ENCODE measurements around the gene RANBP3.

Gene RANBP3

DNA sequence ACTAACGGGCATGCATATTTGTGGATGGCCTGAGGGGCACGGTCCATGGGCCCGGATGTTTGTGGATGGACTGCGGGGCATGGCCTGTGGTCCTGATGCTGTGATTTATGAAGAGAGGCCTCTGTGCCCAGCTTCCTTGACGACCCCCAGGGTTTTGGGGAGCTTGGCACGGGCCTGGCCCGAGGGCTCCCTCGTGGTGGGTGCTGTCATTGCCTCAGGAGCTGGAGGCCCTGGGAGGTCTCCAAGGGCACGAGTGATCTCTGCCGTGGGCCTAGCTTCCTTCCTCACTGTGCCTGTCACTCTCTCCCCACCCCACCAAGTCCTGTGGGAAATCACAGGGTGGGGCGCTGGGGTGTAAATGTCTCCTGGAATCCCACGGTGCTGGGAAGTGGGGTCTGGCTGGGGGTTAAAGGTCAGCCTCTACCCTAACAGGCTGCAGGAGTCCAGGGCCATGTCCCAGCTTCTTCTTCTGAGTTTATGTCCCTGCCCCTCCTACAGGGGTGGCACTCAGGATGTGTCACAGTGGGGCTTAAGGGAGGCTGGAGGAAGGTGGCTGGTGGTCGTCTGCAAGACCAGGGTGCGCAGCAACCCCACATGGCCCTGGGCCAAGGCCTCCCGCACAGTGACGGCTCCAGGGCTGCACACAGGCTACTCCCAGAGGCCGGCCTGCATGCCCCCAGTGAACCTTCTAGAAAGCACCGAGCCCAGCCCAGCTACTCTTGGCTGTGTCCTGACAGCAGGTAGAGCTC is 27.6 kb upstream of the RANBP3 start:
- no peak overlapping the region for H3K27ac ChIP-seq
- TF ChIP-seq ZFX (IDR thresholded peaks at IDR 0.05; ENCODE audit: borderline replicate concordance): no peak
- TF ChIP-seq, protein P1, sequence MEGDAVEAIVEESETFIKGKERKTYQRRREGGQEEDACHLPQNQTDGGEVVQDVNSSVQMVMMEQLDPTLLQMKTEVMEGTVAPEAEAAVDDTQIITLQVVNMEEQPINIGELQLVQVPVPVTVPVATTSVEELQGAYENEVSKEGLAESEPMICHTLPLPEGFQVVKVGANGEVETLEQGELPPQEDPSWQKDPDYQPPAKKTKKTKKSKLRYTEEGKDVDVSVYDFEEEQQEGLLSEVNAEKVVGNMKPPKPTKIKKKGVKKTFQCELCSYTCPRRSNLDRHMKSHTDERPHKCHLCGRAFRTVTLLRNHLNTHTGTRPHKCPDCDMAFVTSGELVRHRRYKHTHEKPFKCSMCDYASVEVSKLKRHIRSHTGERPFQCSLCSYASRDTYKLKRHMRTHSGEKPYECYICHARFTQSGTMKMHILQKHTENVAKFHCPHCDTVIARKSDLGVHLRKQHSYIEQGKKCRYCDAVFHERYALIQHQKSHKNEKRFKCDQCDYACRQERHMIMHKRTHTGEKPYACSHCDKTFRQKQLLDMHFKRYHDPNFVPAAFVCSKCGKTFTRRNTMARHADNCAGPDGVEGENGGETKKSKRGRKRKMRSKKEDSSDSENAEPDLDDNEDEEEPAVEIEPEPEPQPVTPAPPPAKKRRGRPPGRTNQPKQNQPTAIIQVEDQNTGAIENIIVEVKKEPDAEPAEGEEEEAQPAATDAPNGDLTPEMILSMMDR (IDR thresholded peaks at IDR 0.05): no peak

DNA sequence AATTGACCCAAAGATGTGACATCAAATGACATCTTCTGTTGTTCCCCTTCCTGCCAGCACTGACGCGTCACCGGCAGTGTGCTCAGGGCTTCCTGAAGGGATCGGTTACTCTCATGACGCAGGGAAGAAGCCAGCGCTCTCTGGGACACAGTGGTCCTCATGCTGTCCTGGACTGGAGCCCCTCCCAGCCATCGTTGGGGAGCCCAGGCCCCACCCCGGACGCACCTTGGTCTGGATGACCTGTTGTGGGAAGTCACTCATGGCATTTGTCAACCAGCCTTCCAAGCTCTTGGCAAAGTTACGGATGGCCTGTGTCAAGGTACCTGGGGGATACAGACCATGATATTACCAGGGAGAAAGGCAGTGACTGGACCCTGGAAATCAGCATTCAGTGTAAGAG is 26.0 kb upstream of the RANBP3 start:
- TF ChIP-seq, protein P1 (IDR thresholded peaks at IDR 0.05): no peak
- no peak for TF ChIP-seq ZFX (IDR thresholded peaks at IDR 0.05; ENCODE audit: borderline replicate concordance)

DNA sequence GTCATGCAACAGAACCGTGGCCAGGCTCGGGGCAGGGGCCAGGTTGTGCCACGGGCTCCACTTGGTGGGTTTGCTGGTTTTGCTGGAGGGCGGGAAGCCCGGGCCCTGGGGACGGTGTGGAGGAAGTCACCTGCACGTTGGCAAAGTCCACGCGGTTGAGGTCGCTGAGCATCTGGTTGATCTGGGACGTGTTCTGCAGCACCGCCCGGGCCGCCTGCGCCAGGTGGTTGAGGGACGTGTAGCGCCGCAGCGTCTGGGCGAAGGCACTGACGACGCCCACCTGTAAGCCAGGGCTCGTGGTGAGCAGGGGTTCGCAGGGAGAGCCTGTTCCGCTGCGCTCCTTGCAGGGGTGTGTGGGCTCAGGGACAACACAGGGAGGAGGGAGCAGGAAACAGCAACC is 24.7 kb upstream of the RANBP3 start:
- TF ChIP-seq, protein P1 (IDR thresholded peaks at IDR 0.05): no peak
- TF ChIP-seq ZFX (IDR thresholded peaks at IDR 0.05; ENCODE audit: borderline replicate concordance): no peak
- H3K27ac ChIP-seq: no peak overlapping the region

More for the DNA sequence above, 26.0 kb upstream of the RANBP3 start:
- no peak overlapping the region for H3K27ac ChIP-seq

DNA sequence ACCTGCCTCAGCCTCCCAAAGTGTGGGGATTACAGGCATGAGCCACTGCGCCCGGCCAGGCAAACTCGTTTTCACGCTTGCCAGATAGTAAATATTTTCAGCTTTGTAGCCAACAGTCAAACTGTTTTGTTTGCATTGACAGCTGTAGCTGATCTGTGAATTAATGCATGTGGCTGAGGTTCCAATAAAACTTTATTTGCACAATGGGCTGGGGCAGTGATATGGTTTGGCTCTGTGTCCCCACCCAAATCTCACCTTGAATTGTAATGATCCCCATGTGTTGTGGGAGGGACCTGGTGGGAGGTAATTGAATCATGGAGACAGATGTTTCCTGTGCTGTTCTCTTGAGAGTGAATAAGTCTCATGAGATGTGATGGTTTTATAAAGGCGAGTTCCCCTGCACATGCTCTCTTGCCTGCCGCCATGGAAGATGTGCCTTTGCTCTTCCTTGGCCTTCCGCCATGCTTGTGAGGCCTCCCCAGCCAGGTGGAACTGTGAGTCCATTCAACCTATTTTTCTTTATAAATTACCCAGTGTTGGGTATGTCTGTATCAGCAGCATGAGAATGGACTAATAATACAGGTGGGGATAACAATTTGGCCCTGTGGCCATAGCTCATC is 22.4 kb upstream of the RANBP3 start:
- TF ChIP-seq ZFX (IDR thresholded peaks at IDR 0.05; ENCODE audit: borderline replicate concordance): no peak
- TF ChIP-seq, protein P1 (IDR thresholded peaks at IDR 0.05): no peak
- no peak overlapping the region for H3K27ac ChIP-seq

DNA sequence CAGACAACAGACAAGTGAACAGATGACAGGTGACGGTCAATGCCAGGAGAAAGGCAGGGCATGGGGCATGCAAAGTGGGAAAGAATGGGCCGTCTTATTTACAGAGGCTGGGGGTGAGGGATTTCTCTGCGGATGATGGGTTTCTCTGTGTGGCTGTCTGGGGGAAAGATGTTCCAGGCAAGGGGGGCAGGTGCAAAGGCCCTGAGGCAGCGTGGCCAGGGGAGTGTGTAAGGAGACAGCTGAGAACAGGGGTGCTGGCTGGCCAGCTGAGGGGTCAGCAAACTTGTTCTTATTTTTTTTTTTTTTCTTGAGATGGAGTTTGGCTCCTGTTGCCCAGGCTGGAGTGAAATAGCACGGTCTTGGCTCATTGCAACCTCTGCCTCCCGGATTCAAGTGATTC is 21.8 kb upstream of the RANBP3 start:
- TF ChIP-seq ZFX (IDR thresholded peaks at IDR 0.05; ENCODE audit: borderline replicate concordance): no peak
- TF ChIP-seq, protein P1 (IDR thresholded peaks at IDR 0.05): no peak
- H3K27ac ChIP-seq: no peak overlapping the region

DNA sequence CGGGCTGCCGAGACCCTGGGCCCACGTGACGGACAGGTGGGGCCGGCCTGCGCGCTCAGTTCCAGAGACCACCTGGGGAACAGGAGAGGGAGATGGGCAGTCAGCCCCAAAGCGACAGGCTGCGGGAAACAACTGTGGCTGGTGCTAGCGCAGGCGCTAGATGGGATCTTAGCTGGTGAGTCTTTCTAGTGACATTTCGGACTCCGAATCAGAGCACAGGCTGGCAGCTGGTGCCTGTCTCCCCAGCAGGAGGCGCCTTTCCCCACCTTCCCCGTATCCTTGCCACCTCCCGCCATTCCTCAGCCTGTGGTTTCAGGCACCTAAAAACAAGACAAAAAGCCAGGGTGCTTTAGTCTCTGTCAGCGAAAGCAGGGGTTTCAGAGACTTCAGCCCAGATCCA is 19.4 kb upstream of the RANBP3 start:
- no peak for TF ChIP-seq ZFX (IDR thresholded peaks at IDR 0.05; ENCODE audit: borderline replicate concordance)
- TF ChIP-seq, protein P1 (IDR thresholded peaks at IDR 0.05): peak; percentile 72
- no peak overlapping the region for H3K27ac ChIP-seq

DNA sequence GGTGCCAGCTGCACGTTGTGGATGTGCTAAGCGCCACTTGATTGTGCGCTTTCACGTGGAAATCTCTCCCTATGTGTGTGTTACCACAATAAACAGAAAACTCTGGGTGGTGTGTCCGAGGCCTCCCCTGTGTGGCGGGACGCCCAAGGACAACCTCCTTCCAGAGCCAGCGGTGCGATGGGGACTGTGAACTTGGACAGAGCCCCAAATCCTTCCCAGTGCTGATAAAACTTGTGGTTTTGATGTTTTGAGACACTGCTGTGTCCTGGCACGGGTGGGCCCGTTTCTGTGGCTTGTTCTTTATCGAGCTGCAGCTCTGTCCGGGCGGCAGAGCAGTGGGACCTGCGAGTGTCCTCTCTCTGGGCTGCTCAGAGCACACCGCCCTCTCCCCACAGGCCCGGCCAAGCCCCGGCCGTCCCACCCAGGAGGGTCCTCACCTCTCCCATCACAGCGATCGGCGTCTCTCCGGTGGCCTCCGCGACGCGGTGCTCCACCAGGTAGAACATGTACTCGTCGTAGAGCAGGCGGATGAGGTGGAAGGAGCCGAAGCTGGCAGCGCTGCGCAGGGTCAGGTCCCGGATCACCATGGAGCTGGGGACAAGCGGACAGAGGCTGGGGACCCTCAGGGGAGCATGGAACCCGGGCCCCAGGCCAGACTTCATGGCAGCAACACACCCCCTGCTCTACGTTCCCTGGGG is 18.8 kb upstream of the RANBP3 start:
- TF ChIP-seq, protein P1 (IDR thresholded peaks at IDR 0.05): no peak
- no peak for TF ChIP-seq ZFX (IDR thresholded peaks at IDR 0.05; ENCODE audit: borderline replicate concordance)
- no peak overlapping the region for H3K27ac ChIP-seq
